ENCODE data around the gene ACADS.
"Not testable (repeated sequence)": the region's sequence is repeated elsewhere in the genome, so short reads cannot be mapped to it uniquely, and the experiment has no call there.

Gene ACADS

DNA sequence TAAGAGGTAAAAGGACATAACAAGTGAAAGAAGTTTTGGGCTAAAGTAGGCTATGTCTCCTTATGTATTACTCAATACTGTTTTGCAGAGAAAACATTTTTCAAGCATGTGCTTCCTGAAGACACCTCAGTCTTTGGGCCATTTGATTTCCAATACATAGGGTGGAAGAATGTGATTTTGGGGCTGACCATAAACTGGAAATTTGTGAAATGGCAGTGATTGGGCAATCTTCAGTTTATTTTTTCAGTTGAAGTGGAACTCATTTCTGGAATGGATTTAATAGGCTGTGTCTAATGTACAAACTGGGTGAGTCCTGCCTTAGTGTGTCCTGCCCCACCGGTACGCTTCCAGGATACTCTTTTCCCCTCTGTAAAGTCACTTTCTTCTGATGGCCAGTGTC is 2.8 kb upstream of the ACADS start:
- H3K36me3 ChIP-seq (ENCODE audit: low read depth) = peaks cover 62% of the 10 kb centered on the region

DNA sequence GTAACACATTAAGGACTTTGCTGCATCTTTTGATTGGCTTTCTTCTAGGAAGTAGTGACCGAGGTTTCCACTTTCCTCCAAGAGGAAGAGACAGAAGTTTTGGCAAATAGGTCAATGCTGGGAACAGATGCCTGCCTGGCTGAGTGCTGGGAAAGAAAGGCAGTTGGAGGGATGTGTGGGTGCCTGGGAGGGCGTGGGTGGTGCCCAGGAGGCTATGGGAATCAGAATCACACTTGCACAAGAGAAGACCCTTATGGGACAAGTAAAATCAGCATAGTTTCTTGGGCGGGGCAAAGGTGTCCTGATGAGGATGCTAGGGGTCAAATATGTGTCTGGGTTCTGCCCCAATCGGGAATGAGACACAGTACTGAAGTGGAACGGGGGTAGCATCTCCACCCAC is 906 bp upstream of the ACADS start:
- Histone ChIP-seq H3K36me3 (ENCODE audit: low read depth) (peaks cover 43% of the 10 kb centered on the region), H3K4me3 (ENCODE audit: severe bottlenecking) (no peak overlapping the region), H3K27me3 (ENCODE audit: insufficient read depth, poor library complexity, severe bottlenecking) (no peaks in the 10 kb centered on the region), H3K27ac (ENCODE audit: poor library complexity, severe bottlenecking) (no peak overlapping the region), H3K9me3 (ENCODE audit: severe bottlenecking) (no peaks in the 10 kb centered on the region), H3K4me1 (ENCODE audit: insufficient read depth, poor library complexity, severe bottlenecking) (no peaks in the 10 kb centered on the region)
- ATAC-seq (ENCODE audit: low read depth) (no peak), DNase-seq (ENCODE audit: low spot score) (no peak)
- TF ChIP-seq, protein P1, sequence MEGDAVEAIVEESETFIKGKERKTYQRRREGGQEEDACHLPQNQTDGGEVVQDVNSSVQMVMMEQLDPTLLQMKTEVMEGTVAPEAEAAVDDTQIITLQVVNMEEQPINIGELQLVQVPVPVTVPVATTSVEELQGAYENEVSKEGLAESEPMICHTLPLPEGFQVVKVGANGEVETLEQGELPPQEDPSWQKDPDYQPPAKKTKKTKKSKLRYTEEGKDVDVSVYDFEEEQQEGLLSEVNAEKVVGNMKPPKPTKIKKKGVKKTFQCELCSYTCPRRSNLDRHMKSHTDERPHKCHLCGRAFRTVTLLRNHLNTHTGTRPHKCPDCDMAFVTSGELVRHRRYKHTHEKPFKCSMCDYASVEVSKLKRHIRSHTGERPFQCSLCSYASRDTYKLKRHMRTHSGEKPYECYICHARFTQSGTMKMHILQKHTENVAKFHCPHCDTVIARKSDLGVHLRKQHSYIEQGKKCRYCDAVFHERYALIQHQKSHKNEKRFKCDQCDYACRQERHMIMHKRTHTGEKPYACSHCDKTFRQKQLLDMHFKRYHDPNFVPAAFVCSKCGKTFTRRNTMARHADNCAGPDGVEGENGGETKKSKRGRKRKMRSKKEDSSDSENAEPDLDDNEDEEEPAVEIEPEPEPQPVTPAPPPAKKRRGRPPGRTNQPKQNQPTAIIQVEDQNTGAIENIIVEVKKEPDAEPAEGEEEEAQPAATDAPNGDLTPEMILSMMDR (IDR thresholded peaks at IDR 0.05; ENCODE audit: poor library complexity, severe bottlenecking) = no peak

More for the DNA sequence above, 2.8 kb upstream of the ACADS start:
- no peak for DNase-seq (ENCODE audit: low spot score)
- ATAC-seq (ENCODE audit: low read depth) = no peak
- H3K27me3 ChIP-seq (ENCODE audit: insufficient read depth, poor library complexity, severe bottlenecking) = no peaks in the 10 kb centered on the region
- H3K27ac ChIP-seq (ENCODE audit: poor library complexity, severe bottlenecking) = no peak overlapping the region
- no peak overlapping the region for H3K4me3 ChIP-seq (ENCODE audit: severe bottlenecking)
- no peaks in the 10 kb centered on the region for H3K4me1 ChIP-seq (ENCODE audit: insufficient read depth, poor library complexity, severe bottlenecking)
- TF ChIP-seq, protein P1 (IDR thresholded peaks at IDR 0.05; ENCODE audit: poor library complexity, severe bottlenecking) = no peak
- H3K9me3 ChIP-seq (ENCODE audit: severe bottlenecking) = no peaks in the 10 kb centered on the region

DNA sequence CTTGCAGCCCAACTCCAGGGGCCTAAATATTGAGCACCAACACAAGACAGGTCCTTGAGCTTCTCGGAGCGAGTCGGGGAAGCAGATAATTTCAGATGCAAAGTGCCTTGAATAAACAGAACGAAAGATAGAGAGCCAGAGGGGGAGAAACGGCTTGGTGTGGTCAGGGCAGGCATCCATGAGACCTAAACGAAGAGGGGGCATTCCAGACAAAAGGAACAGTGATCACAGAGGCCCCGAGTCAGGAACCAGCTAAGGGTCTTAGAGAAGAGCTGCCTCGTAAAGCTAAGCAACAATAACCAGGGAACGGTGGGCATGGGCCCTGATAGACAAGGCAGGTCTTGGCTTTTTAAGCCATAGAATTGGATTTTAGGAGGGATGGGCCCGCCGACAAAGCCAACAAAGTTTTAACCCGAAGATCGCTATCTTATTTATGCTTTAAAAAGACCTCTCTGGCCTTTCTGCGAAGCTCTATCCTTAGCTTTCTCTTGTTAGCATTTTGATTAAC is 421 bp upstream of the ACADS start:
- no peaks in the 10 kb centered on the region for H3K27me3 ChIP-seq (ENCODE audit: insufficient read depth, poor library complexity, severe bottlenecking)
- peaks cover 38% of the 10 kb centered on the region for H3K36me3 ChIP-seq (ENCODE audit: low read depth)

DNA sequence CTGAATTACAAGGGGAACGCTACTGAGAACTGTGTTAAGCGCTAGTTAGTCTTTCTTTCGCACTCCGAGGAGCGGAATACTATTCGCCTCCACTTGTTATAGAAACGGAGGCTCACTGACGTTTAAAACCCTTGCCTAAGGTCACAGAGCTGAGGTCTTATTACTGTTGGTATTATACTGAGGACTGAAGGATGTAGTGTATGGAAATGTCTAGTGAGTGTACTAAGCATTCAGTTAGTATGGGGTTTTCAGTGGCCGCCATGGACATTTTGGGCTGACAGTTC is 826 bp downstream of the ACADS start:
- Histone ChIP-seq H3K27me3 (ENCODE audit: insufficient read depth, poor library complexity, severe bottlenecking) (no peaks in the 10 kb centered on the region), H3K4me3 (ENCODE audit: severe bottlenecking) (no peak overlapping the region), H3K9me3 (ENCODE audit: severe bottlenecking) (no peaks in the 10 kb centered on the region), H3K36me3 (ENCODE audit: low read depth) (peaks cover 26% of the 10 kb centered on the region), H3K27ac (ENCODE audit: poor library complexity, severe bottlenecking) (no peak overlapping the region), H3K4me1 (ENCODE audit: insufficient read depth, poor library complexity, severe bottlenecking) (no peaks in the 10 kb centered on the region)
- no peak for DNase-seq (ENCODE audit: low spot score)
- no peak for ATAC-seq (ENCODE audit: low read depth)
- TF ChIP-seq, protein P1 (IDR thresholded peaks at IDR 0.05; ENCODE audit: poor library complexity, severe bottlenecking) = no peak

More for the DNA sequence above, 421 bp upstream of the ACADS start:
- TF ChIP-seq, protein P1 (IDR thresholded peaks at IDR 0.05; ENCODE audit: poor library complexity, severe bottlenecking) = no peak
- peak; percentile 2; the same call in 1 of the 3 replicates for ATAC-seq (ENCODE audit: low read depth)
- DNase-seq (ENCODE audit: low spot score) = no peak
- H3K27ac ChIP-seq (ENCODE audit: poor library complexity, severe bottlenecking) = no peak overlapping the region
- H3K9me3 ChIP-seq (ENCODE audit: severe bottlenecking) = no peaks in the 10 kb centered on the region
- no peaks in the 10 kb centered on the region for H3K4me1 ChIP-seq (ENCODE audit: insufficient read depth, poor library complexity, severe bottlenecking)
- H3K4me3 ChIP-seq (ENCODE audit: severe bottlenecking) = peak overlapping the region; percentile 55

DNA sequence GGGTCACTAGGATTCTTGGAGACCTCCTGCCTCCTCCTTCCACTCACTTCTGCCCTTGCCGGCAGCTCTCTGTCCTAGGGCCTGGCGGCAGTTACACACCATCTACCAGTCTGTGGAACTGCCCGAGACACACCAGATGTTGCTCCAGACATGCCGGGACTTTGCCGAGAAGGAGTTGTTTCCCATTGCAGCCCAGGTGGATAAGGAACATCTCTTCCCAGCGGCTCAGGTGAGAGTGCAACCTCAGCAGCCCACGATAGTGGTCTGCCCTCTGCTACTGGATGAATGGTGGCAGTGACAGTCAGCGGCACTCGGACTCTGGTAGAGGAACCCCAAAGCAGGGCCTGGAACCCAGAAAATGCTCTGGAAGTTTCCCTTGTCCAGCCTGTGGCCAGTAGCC is 1.3 kb downstream of the ACADS start:
- Histone ChIP-seq H3K36me3 (ENCODE audit: low read depth) (peaks cover 21% of the 10 kb centered on the region), H3K27ac (ENCODE audit: poor library complexity, severe bottlenecking) (no peak overlapping the region), H3K4me1 (ENCODE audit: insufficient read depth, poor library complexity, severe bottlenecking) (no peaks in the 10 kb centered on the region), H3K27me3 (ENCODE audit: insufficient read depth, poor library complexity, severe bottlenecking) (no peaks in the 10 kb centered on the region), H3K4me3 (ENCODE audit: severe bottlenecking) (no peak overlapping the region), H3K9me3 (ENCODE audit: severe bottlenecking) (no peaks in the 10 kb centered on the region)
- DNase-seq (ENCODE audit: low spot score) (no peak), ATAC-seq (ENCODE audit: low read depth) (no peak)
- TF ChIP-seq, protein P1 (IDR thresholded peaks at IDR 0.05; ENCODE audit: poor library complexity, severe bottlenecking) = no peak

DNA sequence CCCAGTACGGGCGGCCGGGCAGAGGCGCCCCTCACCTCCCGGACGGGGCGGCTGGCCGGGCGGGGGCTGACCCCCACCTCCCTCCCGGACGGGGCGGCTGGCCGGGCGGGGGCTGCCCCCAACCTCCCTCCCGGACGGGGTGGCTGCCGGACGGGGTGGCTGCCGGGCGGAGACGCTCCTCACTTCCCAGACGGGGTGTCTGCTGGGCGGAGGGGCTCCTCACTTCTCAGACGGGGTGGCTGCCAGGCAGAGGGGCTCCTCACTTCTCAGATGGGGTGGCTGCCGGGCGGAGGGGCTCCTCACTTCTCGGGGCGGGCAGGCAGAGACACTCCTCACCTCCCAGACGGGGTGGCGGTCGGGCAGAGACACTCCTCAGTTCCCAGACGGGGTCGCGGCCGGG is 6.6 kb downstream of the ACADS start:
- not testable (repeated sequence) for H3K4me3 ChIP-seq (ENCODE audit: severe bottlenecking); H3K9me3 ChIP-seq (ENCODE audit: severe bottlenecking); DNase-seq (ENCODE audit: low spot score); H3K36me3 ChIP-seq (ENCODE audit: low read depth); H3K4me1 ChIP-seq (ENCODE audit: insufficient read depth, poor library complexity, severe bottlenecking); H3K27ac ChIP-seq (ENCODE audit: poor library complexity, severe bottlenecking); ATAC-seq (ENCODE audit: low read depth); H3K27me3 ChIP-seq (ENCODE audit: insufficient read depth, poor library complexity, severe bottlenecking)

All from RWPE2 (cell line).